SHP77 treated with DMSO at 0.1 percent for 48 hours (cell line): ENCODE measurements around the gene KLHL26.

Source experiments
- DNase-seq: peaks from one replicate; lab custom pipeline; 2025; lab: John Stamatoyannopoulos, UW

Gene KLHL26

DNA sequence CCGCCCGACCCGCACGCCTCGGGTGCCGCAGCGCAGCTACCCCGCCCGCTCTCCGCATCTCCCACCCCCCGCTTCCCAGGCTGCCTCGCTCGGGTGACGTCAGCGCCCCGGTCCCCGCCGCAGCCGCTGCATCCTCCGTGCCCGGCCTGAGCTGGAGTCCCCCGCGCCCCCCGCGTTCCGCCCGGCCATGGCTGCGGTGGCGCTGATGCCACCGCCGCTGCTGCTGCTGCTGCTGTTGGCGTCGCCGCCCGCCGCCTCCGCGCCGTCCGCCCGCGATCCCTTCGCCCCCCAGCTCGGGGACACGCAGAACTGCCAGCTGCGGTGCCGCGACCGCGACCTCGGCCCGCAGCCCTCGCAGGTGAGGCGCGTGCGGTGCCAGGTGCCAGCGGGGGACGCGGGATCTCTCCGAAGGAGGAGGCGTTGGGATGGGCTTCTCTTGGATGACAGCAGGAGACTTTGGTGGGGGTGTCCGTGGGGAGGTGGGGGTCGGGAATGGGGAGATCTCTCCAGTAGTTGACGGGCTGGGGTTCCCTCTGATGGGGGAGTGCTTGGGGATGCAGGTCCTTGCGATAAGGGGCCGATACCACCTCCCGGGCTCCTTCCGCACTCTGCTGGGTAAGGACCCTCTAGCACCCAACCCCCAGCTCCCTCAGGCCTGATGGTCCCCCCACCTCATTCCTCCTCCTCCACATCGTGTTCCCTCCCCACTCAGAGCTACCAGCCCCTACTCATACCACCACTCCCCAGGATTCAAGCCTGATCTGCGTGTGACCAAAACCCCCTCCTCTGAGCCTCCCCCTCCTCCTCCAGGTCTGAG is 23.8 kb upstream of the KLHL26 start, which contains the start of gene TMEM59L:
TMEM59L (plus strand) TSS at position 99 of the 817 bp plus-strand sequence; CDS start at position 188, 89 bp downstream.
- DNase-seq: no peak

DNA sequence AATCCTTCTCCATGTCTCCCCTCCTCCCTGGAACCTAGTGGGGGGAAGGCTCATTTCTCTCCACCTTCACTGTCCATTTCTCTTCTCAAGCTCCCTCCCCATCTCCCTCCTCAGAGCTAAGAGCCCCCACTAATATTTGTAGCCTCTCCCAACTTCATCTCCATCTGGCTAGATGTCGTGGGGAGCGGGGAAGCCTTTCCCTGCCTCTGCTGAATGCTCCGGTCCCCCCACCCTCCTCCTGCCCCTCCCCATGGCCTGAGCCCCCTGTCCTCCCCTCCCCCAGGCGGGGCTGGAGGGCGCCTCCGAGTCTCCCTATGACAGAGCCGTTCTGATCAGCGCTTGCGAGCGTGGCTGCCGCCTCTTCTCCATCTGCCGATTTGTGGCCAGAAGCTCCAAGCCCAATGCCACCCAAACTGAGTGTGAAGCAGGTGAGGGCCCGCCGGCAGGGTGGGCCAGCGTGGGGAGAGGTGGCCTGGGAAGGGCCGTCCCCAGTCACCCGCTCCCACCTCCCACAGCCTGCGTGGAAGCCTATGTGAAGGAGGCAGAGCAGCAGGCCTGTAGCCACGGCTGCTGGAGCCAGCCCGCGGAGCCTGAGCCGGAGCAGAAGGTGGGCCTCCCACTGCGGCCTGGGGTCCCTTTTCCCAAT is 23.1 kb upstream of the KLHL26 start:
- no peak for DNase-seq

DNA sequence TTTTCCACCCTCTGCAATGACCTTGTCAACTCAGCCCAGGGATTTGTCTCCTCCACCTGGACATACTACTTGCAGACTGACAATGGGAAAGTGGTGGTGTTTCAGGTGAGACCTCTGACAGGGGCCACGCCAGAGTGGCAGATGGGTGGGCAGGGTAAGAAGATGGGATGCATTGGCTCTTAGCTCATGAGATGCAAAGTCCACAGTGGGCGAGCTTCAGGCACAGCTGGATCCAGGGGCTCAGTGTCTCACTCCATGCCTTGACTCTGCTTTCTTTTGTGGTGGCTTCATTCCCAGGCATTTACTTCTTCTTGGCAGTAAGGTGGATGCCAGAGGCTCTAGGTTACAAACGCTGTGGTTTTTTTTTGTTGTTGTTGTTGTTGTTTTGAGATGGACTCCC is 20.8 kb upstream of the KLHL26 start:
- no peak for DNase-seq

DNA sequence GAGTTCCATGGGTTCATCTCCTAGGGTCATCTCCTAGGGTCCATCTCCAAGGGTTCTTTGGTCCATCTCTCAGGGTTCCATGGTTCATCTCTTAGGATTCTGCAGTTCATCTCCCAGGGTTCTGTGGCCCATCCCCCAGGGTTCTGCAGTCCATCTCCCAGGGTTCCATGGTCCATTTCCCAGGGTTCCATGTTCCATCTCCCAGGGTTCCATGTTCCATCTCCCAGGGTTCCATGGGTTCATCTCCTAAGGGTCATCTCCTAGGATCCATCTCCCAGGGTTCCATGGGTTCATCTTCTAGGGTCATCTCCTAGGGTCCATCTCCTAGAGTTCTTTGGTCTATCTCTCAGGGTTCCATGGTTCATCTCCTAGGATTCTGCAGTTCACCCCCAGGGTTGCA is 19.3 kb upstream of the KLHL26 start:
- DNase-seq: no peak

DNA sequence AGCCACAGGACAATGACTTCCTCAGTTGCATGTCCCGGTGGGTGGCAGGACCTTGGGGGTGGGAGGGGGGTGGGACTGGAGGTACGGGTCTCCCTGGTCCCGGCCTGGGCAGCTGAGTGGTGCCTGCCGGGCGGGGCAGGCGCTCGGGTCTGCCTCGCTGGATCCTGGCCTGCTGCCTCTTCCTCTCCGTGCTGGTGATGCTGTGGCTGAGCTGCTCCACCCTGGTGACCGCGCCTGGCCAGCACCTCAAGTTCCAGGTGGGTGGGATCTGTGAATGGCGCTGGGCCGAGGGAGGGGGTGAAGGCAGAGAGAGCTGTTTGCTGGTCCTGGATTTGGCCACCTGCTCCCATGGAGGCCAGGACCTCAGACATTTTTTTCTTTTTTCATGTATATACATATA is 18.6 kb upstream of the KLHL26 start:
- no peak for DNase-seq

DNA sequence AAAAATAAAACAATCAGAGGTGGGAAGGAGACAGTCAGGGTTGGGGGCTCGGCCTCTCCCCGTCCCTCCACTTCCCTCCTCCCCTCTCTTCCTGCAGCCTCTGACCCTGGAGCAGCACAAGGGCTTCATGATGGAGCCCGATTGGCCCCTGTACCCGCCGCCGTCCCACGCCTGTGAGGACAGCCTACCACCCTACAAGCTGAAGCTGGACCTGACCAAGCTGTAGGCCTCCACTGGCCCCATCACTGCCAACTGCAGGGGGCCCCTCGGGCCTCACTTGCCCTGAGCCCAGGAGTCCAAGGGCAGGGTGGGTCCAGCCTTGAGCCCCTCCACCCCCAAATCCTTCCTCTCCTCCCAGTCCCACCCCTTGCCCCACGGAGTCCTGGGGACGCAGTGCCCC is 16.5 kb upstream of the KLHL26 start:
- no peak for DNase-seq

DNA sequence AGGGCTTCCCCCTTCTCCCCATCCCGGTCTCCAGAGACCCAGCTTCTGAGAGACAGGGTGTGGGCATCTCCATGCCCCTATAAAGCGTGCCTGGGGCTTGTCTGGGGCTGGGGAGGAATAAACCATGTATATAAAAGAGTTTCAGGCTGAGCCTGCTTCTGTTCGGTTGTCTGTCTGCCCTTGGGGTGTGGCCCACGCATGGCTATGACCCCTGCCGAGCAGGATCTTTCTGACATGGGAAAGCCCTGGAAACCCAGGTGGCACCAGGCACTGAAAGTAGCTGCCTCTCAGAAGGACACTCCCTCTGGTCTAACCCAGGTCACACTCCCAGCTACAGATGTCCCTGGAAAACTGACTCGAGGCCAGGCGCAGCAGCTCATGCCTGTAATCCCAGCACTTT is 15.9 kb upstream of the KLHL26 start:
- no peak for DNase-seq

DNA sequence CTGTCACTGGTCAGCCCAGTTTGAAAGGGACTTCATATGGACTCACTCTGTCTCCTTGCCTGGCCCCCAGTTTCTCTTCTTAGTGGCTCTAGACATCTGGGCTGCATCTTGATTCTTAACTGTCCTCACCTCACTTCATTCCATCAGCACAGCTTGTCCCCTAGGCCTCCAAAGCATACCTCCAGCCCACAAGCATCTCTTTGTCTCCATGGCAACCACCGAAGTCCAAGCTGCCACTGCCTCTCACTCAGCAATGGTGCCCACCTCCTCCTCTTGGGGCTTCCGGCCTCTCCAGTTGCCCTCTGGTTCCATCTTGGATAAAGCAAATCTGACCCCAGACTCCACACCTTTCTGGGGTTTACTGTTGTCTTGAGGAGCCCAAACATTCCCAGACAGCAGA is 9.9 kb upstream of the KLHL26 start:
- DNase-seq: no peak

DNA sequence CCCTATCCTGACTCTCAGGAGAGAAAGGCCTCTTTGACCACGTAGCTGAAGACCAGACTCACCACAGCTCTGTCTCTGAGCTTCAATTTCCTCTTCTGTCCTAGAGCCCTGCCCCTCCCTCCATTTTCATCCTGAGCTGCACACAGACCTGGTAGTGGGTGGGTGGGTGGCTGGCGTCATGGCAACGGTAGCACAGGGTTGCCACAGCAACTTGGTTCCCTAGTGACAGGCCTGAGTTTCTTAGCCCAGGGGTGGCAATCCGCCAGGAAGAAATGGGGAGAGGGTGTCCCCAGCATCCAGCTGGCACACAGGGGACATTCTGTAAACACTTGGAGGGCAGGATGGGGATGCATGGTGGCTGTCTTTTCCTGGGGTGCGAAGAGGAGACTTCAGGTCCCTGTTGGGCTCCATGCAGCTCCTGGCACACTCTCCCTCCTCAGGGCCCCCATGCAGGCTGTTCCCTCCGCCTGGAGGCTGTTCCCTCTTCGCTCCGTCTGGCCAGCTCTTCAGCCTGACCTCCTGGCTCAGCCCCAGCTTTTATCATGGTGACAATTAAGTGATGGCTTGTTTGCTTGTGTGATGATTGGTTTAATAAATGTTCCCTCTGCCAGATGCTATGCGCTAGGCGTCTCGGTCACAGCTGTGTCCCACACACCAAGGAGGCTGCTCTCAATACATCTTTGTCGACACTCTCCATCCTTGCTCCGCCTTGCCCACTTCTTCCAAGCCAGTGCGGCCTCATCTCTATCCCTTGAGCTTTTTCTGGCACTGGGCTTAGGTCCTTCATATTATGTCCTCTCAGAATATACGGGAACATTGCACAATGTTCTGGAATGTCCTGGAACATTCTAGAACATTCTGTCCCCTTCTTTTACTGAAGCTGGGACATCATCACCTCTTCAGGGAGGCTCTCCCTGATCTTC is 7.4 kb upstream of the KLHL26 start:
- no peak for DNase-seq

DNA sequence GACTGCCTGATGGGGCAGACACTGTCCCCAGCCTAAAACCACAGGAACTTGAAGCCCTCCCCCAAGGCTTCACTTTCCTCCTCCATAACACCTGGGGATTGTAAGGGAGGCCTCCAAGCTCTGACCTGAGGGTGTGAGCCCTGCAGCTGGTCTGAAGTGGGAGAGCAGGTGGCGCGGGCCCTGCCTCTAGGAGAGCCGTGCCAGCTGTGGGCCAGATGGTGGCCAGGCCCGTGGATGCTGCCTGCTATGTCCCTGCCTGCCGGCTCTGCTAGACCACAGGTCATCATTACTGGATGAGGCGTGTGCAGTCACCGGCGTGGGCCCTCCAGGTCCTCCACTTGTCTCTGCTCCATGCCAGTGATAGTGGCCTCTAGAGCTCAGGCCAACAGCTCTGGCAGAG is 3.5 kb upstream of the KLHL26 start:
- DNase-seq: peak; percentile 76

DNA sequence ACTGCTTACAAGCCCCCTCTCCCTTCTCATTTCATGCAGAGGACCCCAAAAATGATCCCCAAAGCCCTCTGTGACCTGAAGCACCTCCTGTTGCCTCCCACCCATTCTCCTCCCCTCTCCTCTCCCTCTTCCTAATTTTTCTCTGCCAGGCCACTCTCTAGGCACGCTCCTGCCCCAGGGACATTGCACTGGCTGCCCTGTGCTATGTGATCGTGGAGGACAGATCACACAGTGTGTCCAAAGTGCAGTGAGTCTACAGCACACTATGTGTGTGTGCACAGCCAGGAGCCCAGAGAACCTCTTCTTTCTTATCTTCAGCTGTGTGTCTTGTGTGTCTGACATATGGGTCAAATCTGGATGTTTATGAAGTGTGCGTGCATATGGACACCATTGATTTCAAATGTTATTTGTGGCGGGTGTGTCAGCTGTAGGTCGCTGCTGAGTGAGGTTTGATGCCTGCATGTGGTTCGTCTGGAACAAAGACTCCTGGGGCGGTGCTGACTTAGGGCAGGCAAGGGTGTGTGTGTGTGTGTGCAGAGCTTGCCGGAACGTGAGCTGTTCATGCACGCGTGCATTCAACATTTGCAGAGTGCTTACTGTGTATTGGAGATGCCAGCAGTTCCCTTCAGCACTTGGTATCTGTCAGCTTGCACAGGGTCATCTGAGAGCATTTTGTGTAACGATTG is 2.1 kb upstream of the KLHL26 start:
- no peak for DNase-seq

DNA sequence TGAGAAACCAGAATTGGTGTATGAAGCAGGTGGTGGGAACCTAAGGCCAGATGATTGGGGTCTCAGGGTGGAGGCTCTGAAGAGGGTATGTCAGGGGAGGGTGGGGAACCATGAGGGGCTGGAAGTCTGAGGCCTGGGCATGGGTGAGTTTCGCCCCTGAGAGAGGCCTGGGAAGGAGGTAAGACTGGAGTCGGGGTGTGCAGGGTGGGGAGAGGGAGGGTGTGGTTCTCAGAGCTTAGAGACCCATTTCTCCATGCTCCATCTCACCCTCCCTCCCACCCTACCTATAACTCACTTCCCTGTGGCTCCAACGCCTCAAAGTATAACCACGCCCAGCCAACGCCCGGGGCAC is 1.0 kb upstream of the KLHL26 start:
- DNase-seq: no peak

DNA sequence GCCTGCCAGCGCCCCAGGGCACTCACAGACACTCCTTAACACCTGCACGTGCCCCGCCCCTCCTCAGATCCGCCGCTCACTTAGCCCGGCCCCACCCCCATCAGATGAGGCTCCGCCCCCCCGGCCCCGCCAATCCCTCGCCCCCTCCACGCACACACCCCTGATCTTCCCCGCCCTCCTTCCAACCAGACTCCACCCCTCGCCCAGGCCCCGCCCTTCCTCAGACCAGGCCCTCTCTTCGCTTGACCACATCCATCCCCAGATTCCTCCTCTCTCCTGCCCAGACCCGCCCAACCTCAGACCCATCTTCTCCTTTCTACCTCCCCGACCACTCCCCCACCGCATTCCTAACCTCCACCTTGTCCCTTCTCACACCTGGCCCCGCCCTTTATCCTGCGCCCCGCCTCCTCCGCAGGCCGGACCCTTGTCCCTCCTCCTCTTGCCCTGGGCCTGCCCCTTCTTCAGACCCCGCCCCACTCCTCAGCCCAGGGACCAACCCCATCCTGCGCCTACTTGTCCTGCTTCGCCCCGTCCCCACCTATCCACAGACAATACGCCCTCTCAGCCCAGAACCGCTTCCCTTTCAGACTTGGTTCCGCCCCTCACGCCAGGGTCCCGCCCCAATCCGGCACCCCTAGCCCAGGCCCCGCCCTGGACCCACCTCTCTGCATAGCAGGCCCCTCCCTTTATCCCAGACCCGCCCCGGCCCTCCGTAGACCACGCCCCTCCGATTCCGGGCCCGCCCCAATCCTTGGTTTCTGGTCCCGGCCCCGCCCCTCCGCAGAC is 452 bp upstream of the KLHL26 start:
- peak; percentile 68 for DNase-seq

DNA sequence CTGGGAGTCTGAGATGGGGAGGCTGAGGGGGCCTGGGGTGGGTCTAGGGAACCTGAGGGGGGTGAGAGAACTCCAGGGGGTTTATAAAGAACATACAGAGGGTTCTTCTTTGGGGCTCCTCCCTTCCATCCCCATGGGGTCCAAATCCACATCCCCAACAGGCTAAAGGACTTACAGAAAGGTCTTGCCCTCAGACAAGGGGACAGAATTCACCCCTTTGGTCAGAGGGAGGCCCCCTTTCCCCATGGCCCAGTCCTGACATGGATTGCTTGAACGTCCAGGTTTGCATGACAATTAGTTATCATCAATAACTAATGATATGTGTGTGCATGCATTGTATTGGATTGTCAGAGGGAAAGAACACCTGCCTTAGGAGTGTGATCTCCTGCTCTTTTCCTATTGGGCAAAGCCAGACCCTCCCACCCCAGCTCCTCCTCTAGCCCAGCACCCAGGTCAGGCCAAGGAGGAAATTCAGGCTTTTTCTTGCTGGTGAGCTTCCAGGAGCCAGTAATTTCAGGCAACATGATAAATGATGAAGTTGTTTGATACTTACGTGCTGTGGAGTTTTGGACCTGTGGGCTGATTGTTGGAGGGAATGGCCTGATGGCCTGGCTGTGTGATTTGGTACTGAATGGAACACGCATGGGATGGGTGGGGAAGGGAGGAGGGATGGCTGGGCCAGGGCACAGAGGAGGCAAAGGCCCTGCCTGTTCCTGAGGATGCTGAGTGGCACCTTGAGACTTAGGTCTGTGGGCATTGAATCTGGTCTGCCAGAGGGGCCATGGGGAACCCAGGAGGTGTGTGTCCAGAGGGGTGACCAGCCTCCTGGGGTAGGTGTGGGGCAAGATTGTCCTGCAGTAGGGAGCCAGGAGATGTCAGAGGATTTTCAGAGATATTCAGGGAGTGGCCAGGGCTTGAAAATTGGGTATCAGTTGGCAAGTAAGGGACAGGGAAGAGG is 1.1 kb downstream of the KLHL26 start:
- no peak for DNase-seq

DNA sequence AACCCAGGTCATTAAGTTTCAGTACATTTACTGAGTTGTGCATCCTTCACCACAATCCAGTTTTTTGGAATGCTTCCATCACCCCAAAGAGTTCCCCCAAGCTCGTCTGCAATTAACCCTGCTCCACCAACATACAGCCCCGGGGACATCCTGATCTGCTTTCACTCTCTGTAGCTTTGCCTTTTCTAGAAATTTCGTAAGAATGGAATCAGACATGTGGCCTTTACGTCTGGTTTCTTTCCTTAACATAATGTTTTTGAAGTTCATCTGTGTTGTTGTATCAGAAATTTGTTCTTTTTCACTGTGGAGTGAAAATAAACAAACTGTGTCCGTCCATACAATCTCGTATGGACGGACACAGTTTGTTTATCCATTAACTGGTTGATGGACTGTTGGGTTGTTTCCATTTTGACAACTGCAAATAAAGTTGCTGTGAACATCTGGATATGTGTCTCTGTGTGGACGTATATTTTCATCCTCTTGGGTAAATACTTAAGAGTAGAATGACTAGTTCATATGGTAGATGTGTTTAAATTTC is 2.9 kb downstream of the KLHL26 start:
- no peak for DNase-seq

DNA sequence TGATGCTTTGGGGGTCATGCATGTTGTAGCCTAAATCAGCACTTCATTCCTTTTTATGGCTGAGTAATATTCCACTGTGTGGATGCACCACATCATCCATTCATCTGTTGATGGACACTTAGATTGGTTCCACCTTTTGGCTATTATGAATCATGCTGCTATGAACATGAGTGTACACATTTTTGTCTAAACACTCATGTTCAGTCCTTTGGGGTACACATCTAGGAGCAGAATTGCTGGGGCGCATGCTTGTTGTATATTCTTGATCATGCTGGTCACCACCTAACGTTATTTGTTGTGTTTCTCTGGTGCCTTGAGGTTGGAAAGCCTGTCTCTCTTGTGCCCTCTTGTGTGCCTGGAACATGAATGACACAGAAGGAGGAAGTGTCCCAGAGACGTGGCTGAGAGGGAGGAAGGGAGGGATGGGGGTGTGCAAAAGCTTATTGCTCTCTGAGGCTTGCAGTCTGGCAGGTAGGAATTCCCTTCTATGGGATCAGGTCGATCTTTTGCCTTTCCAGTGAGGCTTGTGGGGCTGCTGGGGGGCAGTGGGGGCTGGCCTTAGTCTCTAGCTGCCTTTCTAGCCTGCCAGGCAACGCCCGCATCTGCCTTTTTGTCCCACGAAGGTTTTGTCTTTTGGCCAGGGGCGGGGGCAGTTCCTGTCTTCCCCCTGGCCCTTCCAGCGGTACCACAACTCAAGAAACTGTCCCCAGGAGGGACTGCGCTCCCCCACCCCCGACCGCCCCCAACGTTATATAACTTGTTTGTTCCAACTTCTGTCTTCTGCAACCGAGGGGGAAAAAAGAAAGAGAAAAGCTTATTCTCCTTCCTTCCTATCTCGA is 7.6 kb downstream of the KLHL26 start:
- no peak for DNase-seq

DNA sequence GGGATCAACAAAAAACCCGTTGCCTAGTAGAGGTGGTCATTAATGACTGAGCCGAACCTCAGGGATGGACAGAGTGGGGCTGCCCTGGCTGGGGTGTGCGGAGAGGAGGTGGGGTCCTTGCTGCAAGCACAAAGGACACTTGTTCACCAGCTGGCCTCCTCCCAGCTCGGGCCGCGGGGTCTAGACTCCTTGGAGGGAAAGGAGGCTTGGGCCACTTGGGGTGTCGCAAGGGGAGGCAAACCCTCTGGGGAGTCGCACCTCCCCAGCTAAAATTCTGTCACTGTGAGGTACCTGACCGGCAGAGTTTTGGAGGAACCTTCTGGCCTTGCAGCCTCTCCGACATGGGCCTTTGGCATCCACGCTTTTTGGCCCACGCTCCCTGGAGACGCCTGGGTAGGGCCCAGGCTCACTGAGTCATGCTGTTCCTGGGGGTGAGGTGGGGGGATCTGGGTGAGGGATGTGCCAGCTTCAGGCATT is 8.2 kb downstream of the KLHL26 start:
- no peak for DNase-seq

DNA sequence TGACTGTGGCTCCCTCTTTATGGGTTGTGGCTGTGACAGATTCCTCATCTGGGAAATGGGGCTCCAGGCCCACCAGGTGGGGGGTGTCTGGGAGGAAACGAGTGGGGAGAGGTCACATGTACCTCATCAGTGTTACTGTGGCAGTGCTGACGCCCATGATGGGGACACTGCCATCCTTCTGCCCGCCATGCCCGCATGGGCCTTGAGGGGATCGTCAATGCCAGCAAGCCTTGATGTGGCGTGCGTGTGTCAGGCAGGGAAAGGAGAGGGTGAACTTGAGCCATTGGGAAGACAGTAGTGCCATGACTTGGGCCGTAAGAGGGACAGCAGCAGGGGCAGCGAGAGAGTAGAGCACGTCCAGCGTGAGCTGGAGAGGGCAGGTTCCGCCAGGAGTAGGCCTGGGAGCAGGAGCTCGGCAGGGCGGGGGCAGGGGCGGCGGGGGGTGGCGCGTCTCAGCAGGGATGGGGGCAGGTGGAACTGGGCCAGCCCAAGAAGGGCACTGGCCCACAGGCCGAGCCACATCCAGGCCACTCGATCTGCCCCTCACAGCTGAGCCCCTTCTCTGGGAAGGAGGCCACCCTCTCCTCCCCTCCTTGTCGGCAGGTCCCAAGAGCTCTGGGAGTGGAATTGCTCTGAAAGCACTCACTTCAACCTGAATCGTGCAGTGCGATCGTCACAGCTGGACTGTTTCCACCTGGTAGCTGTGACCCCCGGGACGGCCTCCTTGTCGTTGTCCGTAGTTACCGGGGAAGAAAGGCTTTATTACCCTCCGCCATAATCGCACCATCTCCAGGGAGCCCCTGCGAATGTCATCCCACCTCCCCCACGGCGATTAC is 9.9 kb downstream of the KLHL26 start:
- no peak for DNase-seq
